Endothelial cell (in vitro differentiated cells): ENCODE data around the gene LEMD2. TPM values are rescaled to one million over a fixed set of nuclear protein-coding genes. Genes with fewer than 3 reads are reported as not detected.

Experiments
- DNase-seq: peaks from one replicate; pipeline ENCODE4 v3.0.0; 2021; ENCODE audit warnings: low spot score
- H3K27ac Mint-ChIP-seq: one replicate; pipeline ENCODE4 v1.8.0; 2021; ENCODE audit warnings: mixed read lengths, inconsistent platforms; ENCODE audit not compliant: unreplicated experiment
- H3K27me3 Mint-ChIP-seq: one replicate; pipeline ENCODE4 v1.8.0; 2021; ENCODE audit warnings: mild to moderate bottlenecking, moderate library complexity, mixed read lengths, inconsistent platforms; ENCODE audit not compliant: unreplicated experiment
- H3K36me3 Mint-ChIP-seq: one replicate; pipeline ENCODE4 v1.8.0; 2021; ENCODE audit warnings: mild to moderate bottlenecking, low read depth, mixed read lengths, inconsistent platforms; ENCODE audit not compliant: unreplicated experiment
- H3K4me1 Mint-ChIP-seq: one replicate; pipeline ENCODE4 v1.8.0; 2021; ENCODE audit warnings: mild to moderate bottlenecking, mixed read lengths, inconsistent platforms; ENCODE audit not compliant: unreplicated experiment
- H3K4me3 Mint-ChIP-seq: one replicate; pipeline ENCODE4 v1.8.0; 2021; ENCODE audit warnings: mild to moderate bottlenecking, mixed read lengths, inconsistent platforms; ENCODE audit not compliant: unreplicated experiment
- H3K9me3 Mint-ChIP-seq: one replicate; pipeline ENCODE4 v1.8.0; 2021; ENCODE audit warnings: mixed read lengths, inconsistent platforms; ENCODE audit not compliant: unreplicated experiment
- total RNA-seq: library from RNA; stranded (reverse); fragmentation: NEBNext Ultra II Directional; extraction: Animal tissue kit (Norgen Biotek cat#: 25700); gene quantifications from one replicate; pipeline ENCODE4 v1.2.1, GENCODE V29; 2021; ENCODE audit not compliant: unreplicated experiment
- TF ChIP-seq, protein P1 (sequence below): fragments of 200-600 bp; sonication (generic); IDR thresholded peaks from one replicate; pipeline ENCODE4 v1.5.0; 2021; ENCODE audit warnings: antibody characterized with exemption; ENCODE audit not compliant: unreplicated experiment

The LEMD2 gene
- total RNA-seq, 1 donor from 2014 or later, result 105 TPM

DNA sequence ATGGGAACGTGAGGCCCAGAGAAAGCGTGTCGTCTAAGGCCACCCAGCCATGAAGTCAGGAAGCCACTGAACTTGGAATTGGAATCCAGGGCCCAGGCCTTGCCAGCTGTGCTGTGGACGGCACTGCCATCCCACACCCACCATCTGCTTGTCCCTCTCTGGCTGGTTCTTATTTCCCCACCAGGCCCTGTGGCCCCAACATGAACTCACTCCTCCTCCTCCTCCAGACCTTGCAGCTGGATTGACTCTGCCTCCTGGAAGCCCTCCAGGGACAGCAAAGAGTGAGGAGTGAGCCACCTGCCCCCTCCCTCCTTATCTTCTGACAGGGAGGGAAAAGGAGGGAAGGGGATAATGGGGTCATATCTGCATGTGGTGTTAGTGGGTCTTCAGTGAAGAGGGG is 26.2 kb downstream of the LEMD2 start:
- no peak for DNase-seq
- H3K4me3 Mint-ChIP-seq, result no peak overlapping the region
- TF ChIP-seq, protein P1, sequence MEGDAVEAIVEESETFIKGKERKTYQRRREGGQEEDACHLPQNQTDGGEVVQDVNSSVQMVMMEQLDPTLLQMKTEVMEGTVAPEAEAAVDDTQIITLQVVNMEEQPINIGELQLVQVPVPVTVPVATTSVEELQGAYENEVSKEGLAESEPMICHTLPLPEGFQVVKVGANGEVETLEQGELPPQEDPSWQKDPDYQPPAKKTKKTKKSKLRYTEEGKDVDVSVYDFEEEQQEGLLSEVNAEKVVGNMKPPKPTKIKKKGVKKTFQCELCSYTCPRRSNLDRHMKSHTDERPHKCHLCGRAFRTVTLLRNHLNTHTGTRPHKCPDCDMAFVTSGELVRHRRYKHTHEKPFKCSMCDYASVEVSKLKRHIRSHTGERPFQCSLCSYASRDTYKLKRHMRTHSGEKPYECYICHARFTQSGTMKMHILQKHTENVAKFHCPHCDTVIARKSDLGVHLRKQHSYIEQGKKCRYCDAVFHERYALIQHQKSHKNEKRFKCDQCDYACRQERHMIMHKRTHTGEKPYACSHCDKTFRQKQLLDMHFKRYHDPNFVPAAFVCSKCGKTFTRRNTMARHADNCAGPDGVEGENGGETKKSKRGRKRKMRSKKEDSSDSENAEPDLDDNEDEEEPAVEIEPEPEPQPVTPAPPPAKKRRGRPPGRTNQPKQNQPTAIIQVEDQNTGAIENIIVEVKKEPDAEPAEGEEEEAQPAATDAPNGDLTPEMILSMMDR, result no peak
- no peaks in the 10 kb centered on the region for H3K36me3 Mint-ChIP-seq
- H3K9me3 Mint-ChIP-seq, result no peaks in the 10 kb centered on the region
- peaks cover 3% of the 10 kb centered on the region for H3K27me3 Mint-ChIP-seq
- peaks cover 3% of the 10 kb centered on the region for H3K4me1 Mint-ChIP-seq
- no peak overlapping the region for H3K27ac Mint-ChIP-seq

DNA sequence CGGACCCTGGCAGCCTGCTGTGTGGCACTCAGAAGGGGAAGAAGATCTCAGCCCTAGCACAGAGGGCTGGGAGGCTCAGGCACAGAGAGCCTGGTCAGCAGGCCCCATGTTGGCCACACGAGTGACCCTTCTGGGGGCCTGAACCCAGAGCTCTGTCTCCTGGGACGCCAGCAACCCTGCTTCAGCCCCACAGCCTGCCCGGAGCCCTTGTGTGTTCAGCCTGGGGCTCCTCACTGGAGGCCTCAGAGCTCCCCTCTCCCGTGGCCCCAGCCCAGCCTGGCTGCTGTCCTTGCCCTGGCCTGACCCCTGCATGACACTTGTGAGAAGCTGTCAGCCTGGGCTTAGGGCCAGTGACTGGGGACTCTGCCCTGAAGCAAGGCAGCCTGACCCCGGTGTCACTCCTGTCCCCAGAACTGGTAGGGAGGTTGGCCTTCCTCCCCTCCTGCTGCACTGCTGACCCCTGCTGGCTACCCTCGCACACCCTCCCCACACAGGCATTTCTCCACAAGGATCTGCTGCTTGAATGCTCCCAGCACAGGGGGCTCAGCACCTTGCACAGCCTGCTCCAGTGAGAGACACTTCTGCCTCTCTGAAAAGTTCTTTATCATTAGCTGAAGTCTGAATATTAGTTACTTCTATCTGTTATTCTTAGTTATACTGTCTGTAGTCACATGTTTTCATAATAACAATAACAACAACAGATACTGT is 26.9 kb downstream of the LEMD2 start:
- peak; percentile 57 for DNase-seq
- H3K4me3 Mint-ChIP-seq, result peak overlapping the region; percentile 42
- peaks cover 4% of the 10 kb centered on the region for H3K27me3 Mint-ChIP-seq
- no peaks in the 10 kb centered on the region for H3K9me3 Mint-ChIP-seq
- H3K36me3 Mint-ChIP-seq, result no peaks in the 10 kb centered on the region
- no peak overlapping the region for H3K27ac Mint-ChIP-seq
- H3K4me1 Mint-ChIP-seq, result peaks cover 3% of the 10 kb centered on the region
- TF ChIP-seq, protein P1, result no peak

DNA sequence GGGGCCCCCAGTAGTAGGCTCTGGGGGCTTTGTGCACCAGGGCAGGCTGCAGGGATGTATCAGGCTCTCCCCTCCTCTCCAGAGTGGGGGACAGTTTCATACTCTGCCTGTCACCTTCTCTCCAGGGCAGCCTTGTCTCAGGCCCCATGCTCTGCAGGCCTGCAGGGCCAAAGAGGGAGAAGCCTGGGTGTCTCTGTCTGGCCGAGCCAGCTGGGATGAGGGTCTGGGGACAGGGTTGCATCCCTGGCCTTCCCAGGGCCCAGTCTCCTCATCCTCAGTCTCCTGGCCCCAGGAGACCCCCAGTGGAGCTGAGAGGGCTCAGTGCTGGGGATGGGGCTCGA is 27.4 kb downstream of the LEMD2 start:
- Mint-ChIP-seq H3K4me1 (peaks cover 3% of the 10 kb centered on the region), H3K27ac (no peak overlapping the region), H3K9me3 (no peaks in the 10 kb centered on the region), H3K27me3 (peaks cover 4% of the 10 kb centered on the region), H3K4me3 (no peak overlapping the region), H3K36me3 (no peaks in the 10 kb centered on the region)
- TF ChIP-seq, protein P1, result no peak
- DNase-seq, result no peak

DNA sequence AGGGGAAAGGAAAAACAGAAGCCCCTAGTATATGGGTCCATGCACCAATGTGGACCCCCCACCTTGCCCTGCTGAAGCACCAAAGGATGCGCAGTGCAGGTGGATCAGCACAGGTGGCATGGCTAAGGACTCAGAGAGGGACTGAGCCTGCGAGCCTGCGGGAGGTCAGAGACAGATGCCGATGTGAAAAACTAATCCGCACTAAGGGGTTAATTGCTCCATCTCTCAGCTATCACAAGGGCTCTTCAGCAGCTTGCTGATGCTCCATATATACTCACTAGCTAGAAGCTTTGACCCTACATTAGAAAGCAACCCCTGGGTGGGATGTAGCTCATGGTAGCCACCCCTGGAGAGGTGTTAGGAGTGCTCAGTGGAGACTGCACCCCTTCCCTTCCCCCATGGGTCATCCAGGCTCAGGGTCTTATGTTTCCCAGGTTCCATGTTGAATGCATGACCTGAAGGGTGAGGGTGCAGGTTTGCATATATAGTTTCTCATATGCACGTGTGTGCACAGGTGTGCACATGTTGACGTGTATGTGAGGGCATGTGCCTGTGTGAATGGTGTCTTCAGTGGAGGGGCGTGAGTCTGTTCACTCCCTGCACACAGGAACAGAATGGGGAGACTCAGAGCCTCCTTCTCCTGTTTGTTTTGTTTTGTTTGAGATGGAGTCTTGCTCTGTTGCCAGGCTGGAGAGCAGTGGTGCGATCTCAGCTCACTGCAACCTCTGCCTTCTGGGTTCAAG is 28.9 kb downstream of the LEMD2 start:
- Mint-ChIP-seq H3K27ac (no peak overlapping the region), H3K27me3 (peaks cover 4% of the 10 kb centered on the region)

More for the DNA sequence above, 28.9 kb downstream of the LEMD2 start:
- H3K4me3 Mint-ChIP-seq, result no peak overlapping the region
- H3K4me1 Mint-ChIP-seq, result peaks cover 3% of the 10 kb centered on the region
- DNase-seq, result no peak
- H3K36me3 Mint-ChIP-seq, result no peaks in the 10 kb centered on the region
- H3K9me3 Mint-ChIP-seq, result no peaks in the 10 kb centered on the region
- TF ChIP-seq, protein P1, result no peak
